D341Med (cell line): ENCODE results near the gene PRRC2A.
A peak's percentile ranks its signal among the peaks of the same experiment; 100 is the strongest.

ENCODE experiments used
- DNase-seq: peaks from one replicate; pipeline ENCODE4 v3.0.0; 2012; ENCODE audit warnings: low spot score

The PRRC2A gene

GRCh38 chr6:31652925-31653724 is 32.6 kb downstream of the PRRC2A start:
- DNase-seq, result peak; percentile 88

GRCh38 chr6:31654574-31655348 is 34.2 kb downstream of the PRRC2A start:
- no peak for DNase-seq

- DNase-seq, result no peak
Measured at GRCh38 chr6:31655349-31656237, 35.1 kb downstream of the PRRC2A start, which contains the start of gene APOM. TSS of gene APOM (plus strand) at chr6:31655894. CDS start at chr6:31655967, 73 bp downstream.

- DNase-seq, result no peak
Measured at GRCh38 chr6:31657406-31658157, 37.1 kb downstream of the PRRC2A start.

GRCh38 chr6:31658158-31658688 is 37.7 kb downstream of the PRRC2A start:
- DNase-seq, result no peak

- DNase-seq, result no peak
Measured at GRCh38 chr6:31658983-31659648, 38.6 kb downstream of the PRRC2A start.

GRCh38 chr6:31659649-31660380 is 39.3 kb downstream of the PRRC2A start:
- DNase-seq, result no peak

- DNase-seq, result peak; percentile 91
Measured at GRCh38 chr6:31660381-31661261, 40.1 kb downstream of the PRRC2A start, which contains the start of gene C6orf47. TSS of gene C6orf47 (minus strand) at chr6:31660778. CDS start at chr6:31659947, 831 bp downstream.

GRCh38 chr6:31661262-31662123 is 41.0 kb downstream of the PRRC2A start:
- no peak for DNase-seq

GRCh38 chr6:31662124-31662723 is 41.7 kb downstream of the PRRC2A start:
- DNase-seq, result no peak

- DNase-seq, result no peak
Measured at GRCh38 chr6:31663126-31663960, 42.8 kb downstream of the PRRC2A start.

- peak; percentile 54 for DNase-seq
Measured at GRCh38 chr6:31663961-31664789, 43.7 kb downstream of the PRRC2A start.

GRCh38 chr6:31664790-31665500 is 44.4 kb downstream of the PRRC2A start, which contains the start of gene GPANK1:
TSS of gene GPANK1 (minus strand) at chr6:31664997. CDS start at chr6:31664478, 519 bp downstream.
- peak; percentile 76 for DNase-seq

- peak; percentile 95 for DNase-seq
Measured at GRCh38 chr6:31665501-31666336, 45.2 kb downstream of the PRRC2A start, which contains the start of gene CSNK2B. TSS of gene CSNK2B (plus strand) at chr6:31666080. CDS start at chr6:31666832, 752 bp downstream.
